Breast epithelium (tissue), 3 donors: ENCODE results near the gene HPCAL1.

ENCODE experiments used
- CTCF ChIP-seq, 3 donors: fragments of 450-650 bp; IDR thresholded peaks; one replicate each; pipeline ENCODE4 v1.5.1; 2016 to 2017; ENCODE audit warnings: antibody characterized with exemption in 3 of 3, mild to moderate bottlenecking in 3 of 3, moderate library complexity in 3 of 3
- POLR2A ChIP-seq: fragments of 450-650 bp; IDR thresholded peaks from one replicate; pipeline ENCODE4 v1.6.1; 2016; ENCODE audit warnings: antibody characterized with exemption, mild to moderate bottlenecking, moderate library complexity

- TF ChIP-seq CTCF (IDR thresholded peaks at IDR 0.05) (no peak), POLR2A (no peak)
Measured at GRCh38 chr2:10471046-10471571, 168.4 kb downstream of the HPCAL1 start.
